Caki2 (cell line): ENCODE measurements around the gene LRRC4. TPM values are rescaled to one million over a fixed set of nuclear protein-coding genes. Genes with fewer than 3 reads are reported as not detected.

Experiments
- DNase-seq: peaks from one replicate; pipeline ENCODE4 v3.0.0-alpha.2; 2015; ENCODE audit warnings: low read depth
- in situ Hi-C: cut with HindIII; loops from 2 replicates; pipeline ENCODE4 v1.10.0; 2016; ENCODE audit warnings: low sequenced_read_pairs, low pct_unique_long_range_greater_than_20kb, mixed read lengths
- total RNA-seq: library from RNA; depleted of rRNA; stranded (reverse); fragments of >200 nt; shearing (Covaris generic); gene quantifications from 2 replicates; pipeline ENCODE4 v1.2.3, GENCODE V29; 2014; ENCODE audit warnings: low replicate concordance

LRRC4 gene
- total RNA-seq, 1 experiment from 2014 or later, result not detected

- in situ Hi-C loops, result no loop called here
Measured at GRCh38 chr7:128036226-128036940, 5.1 kb upstream of the LRRC4 start.

DNA sequence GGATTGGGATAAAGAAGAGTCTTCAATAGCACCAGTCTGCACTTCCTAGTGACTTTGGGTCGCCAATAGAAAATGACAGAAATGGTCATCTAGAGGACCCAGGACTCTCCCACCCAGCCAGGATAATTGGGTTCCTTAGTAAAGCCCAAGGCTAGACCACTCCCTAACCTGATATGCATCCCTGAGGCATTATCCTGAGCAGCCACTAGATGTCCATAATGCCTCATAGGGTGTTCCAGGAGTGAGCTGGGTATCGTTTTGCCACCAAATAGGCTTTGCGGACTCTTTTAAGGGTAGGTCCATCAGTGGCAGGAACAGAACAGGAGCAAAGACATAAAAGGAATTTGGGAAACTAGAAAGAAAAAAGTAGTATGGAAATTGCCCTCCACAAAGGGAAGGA, 4.5 kb upstream of the LRRC4 start:
- in situ Hi-C loops, result no loop called here
- no peak for DNase-seq

More at GRCh38 chr7:128036226-128036940, 5.1 kb upstream of the LRRC4 start:
- DNase-seq, result no peak

GRCh38 chr7:128034825-128035224, 3.6 kb upstream of the LRRC4 start:
- DNase-seq, result no peak
- in situ Hi-C loops, result no loop called here

GRCh38 chr7:128033246-128033645, 2.0 kb upstream of the LRRC4 start:
- in situ Hi-C loops, result no loop called here
- no peak for DNase-seq

- in situ Hi-C loops, result no loop called here
- no peak for DNase-seq
Measured at GRCh38 chr7:128032605-128033235, 1.5 kb upstream of the LRRC4 start.

DNA sequence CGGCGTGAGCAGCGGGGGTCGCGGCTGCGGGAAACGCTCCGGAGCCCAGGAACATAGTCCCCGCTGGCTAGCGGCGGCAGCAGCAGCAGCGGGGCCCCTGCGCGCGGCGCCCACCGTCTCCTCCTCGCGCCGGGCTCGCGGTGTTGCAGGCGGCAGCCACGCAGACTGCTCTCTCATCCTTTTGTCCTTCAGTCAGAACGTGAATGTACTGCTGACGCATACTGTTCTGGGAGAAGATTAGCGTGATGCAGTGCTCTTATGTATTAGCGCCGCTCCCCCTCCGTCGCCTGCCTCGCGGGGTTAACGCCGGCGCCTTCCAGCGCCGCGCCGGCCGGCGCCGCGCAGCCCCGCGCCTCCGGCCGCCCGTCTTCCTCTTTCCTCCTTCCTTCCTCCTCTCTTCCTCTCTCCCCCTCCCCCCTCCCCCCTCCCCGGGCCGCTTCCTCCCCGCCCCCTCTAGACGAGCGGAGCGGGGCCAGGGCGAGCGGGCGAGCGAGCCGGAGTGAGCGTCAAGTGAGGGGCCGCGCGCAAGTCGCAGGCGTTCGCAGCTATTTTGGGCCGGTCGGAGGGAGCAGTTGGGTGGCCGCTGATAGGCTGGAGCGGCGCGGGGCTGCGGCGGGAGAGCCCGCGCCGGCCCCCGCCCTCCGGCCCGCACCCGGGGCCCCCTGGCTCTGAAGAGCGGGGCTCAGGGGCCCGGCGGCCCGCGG, 816 bp upstream of the LRRC4 start:
- in situ Hi-C loops, result no loop called here
- DNase-seq, result no peak

GRCh38 chr7:128030263-128030653, 979 bp downstream of the LRRC4 start:
- in situ Hi-C loops, result no loop called here
- DNase-seq, result no peak

DNA sequence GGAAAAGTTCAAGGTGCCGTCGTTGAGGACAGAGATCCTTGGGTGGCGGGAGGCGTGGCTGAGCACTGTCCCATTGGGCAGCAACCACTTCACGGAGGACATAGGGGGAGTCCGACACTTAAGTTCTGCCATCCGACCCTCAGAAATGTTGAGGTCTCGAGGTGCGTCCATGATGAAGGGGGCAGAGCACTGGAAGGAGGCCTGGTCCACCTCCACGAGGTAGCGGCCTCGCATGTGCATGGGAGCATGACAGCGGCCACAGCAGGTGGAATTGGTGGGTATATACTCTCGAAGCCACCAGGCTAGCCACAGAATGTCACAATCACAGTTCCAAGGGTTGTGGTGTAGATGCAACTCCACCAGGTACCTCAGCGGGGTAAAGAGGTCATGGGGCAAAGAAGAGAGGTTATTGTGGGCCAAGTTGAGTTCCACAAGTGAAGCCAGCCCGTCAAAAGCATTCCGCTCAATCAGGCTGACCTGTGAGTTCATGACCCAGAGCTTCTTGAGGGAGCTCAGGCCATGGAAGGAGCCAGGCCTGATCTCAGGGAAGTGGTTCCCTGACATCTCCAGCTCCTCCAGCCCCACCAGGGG, 1.7 kb downstream of the LRRC4 start:
- in situ Hi-C loops, result no loop called here
- DNase-seq, result no peak

DNA sequence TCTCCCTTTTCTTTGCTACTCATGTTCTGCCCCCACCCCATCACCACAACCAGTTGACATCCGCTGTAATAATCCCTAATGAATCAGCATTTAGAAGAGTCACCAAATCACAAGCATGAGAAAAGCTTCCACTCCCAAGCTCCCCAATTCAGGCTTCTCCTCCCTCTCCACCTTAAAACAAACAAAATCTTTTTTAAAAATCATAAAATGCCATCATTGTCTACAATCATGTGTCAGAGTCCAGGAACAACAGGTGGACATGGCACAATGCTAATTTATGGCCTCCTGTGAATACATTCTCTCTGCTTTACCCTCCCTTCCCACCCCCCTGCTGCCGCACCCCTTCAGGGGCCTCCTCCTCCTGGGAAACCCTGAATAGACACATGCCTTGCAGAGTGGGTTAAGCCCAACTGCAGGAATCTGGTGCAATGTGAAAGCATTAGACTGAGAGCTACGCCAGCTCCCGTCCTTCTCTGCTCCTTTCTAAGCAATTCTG, 3.7 kb downstream of the LRRC4 start:
- in situ Hi-C loops, result no loop called here
- no peak for DNase-seq

DNA sequence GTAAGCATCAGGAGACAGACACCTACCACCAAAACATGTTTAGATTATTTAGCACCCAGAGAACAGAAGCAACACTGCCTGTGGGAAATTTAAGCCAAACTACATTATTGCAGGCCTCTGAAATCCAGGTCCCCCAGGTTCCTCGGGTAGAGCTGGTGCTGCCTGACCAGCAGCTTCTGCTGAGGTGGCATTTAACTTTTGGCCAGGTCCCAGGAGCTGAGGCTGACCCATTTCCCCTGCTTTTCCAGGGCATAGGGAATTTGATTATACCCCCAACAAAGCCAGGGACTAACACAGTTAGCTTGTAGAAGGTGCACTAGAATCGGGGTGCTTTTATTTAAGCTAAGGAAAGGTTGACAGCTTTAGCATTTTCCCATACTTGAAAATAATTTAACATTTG, 4.7 kb downstream of the LRRC4 start:
- DNase-seq, result no peak
- in situ Hi-C loops, result no loop called here

DNA sequence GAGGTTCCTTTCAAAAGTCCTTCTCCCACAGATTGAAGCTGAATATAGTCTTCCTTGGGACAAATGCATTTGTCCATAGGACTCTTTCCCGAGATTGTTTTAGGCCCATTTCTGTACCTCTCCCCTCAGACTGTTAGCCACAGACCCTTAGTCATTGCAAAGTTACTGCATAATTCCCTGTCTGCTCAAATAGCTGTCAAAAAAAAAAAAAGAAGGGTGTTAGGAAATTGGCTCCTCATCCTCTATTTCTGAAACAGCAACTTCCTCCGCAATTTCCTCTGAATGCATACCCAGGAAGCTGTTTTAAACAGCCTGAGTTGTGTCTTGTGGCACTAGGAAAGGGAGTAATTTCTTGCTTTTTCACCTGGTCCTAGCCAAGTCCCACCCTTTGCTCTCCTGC, 5.4 kb downstream of the LRRC4 start:
- in situ Hi-C loops, result no loop called here

GRCh38 chr7:128025380-128025779, 5.9 kb downstream of the LRRC4 start:
- in situ Hi-C loops, result no loop called here
- DNase-seq, result no peak

More for the DNA sequence above, 5.4 kb downstream of the LRRC4 start:
- DNase-seq, result no peak

- in situ Hi-C loops, result no loop called here
- no peak for DNase-seq
Measured at GRCh38 chr7:128024151-128024550, 7.1 kb downstream of the LRRC4 start.

DNA sequence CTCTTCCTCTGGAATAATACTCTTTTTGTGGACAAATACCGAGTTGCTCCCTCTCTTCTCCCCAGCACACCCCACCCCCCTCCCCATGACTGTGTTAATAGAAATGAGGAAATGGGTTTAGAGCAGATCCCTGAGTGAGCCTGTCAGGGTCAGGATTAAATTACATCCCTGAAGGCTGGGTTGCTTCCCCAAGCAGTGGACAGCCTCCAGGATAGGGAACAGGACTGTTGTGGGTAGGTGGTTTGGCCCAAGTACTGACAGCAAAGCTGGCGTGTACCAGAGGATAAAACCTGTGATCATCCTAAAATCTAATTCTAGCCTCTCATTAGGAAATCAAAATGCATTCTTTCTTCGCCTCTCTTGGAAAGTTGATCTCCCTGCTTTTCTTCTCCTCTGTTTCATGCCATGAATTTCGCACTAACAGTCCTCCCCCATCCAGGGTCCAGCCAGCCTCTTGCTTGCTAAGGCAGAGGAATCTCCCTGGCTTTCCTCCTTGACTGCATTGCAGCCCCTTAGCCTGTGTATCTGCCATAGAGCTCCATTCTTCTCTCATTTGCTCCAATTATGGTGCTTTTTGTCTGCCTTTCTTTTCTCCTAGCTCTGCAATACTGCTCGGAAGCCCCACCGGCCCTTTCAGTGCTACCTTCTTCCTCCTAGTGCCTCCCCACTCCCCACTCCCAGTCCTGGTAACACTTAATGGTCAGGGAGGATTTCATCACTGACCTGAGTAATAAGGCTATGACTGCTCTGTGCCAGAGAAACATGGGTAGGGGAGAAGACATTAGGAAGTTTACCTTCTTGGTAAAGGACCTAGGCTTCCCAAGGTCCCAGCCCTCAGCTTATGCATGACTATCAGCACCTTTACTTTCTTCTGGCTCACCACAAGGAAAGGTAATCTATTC, 8.4 kb downstream of the LRRC4 start:
- in situ Hi-C loops, result no loop called here
- no peak for DNase-seq

DNA sequence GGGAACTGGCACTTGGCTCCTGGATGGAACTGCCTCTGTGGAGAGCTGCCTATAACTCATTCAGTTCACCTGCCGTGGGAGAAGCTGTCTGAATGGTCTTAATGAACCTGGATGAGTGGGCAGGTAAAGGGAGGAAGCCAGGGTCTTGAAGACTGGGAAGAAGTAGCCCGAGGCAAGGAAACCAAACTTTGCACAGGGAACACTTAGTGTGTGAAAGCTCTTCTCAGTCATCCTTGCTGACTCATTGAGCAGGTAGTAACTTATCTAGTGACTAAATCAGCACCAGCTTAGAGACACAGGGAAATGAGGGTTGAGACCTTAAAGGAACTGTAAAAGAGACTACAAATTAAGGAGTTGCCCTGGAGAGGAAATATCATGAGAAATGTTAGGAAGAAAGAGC, 9.9 kb downstream of the LRRC4 start:
- in situ Hi-C loops, result no loop called here
- DNase-seq, result peak; percentile 51

DNA sequence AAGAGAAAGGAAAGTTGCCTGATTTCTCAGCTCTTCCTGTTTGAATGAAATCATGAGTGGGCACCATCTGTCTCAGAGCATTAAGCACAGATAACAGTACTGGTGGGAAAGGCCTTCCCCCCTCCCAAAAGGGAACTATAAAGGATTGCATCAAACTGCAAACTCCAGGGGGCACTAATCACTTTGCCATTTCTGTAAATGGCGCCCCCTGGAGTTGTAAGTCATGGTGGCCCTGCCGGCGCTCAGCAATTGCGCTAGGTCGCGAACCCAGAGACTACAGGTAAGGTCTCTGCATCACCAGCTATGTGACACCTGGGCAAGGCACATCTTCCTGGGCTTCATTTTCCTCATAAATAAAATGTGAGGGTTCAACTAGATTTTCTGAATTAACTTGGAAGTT, 11.1 kb downstream of the LRRC4 start:
- no peak for DNase-seq
- in situ Hi-C loops, result no loop called here

DNA sequence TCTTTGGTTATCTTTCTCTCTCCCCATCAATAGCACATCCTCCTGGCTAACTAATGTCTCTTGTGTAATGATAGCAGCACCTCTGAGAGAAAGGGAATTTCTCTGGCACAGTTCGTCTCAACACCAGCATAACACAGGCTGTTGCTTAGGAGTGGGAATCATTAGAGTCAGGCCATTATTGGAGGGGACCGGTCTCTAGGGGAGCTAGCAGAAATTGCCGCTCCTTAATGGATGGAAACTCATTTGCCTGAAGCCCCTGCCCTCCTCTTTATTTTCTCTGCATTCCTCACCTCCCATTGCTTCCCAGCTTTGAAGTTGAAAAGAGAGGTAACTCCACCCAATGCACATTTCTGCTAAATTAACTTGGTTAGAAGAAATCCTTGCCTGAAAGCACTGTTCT, 11.9 kb downstream of the LRRC4 start:
- in situ Hi-C loops, result no loop called here
- no peak for DNase-seq
